CD4-positive, CD25-positive, alpha-beta regulatory T cell (primary cell): ENCODE data around the gene FAM117A. TPM values are rescaled to one million over a fixed set of nuclear protein-coding genes. Genes with fewer than 3 reads are reported as not detected.

Experiments used
- ATAC-seq, 2 donors: fragments of 150-1000 bp; cut with Tn5 transposase; one replicate each; pipeline ENCODE4 v1.10.0; 2021; ENCODE audit warnings: low read depth in 2 of 2, moderate number of reproducible peaks in 2 of 2, moderate library complexity in 1 of 2
- DNase-seq, 3 donors: peaks; one replicate each; pipeline versions ENCODE4 v3.0.0 to v3.0.0-alpha.2; 2012 to 2022; ENCODE audit warnings: mixed read lengths in 1 of 3
- H3K27ac ChIP-seq: one replicate; pipeline ENCODE4 v1.7.0; 2013; ENCODE audit warnings: mild to moderate bottlenecking, low read length; ENCODE audit not compliant: insufficient read depth, poor library complexity, severe bottlenecking
- H3K27me3 ChIP-seq: one replicate; pipeline ENCODE4 v1.7.0; 2013; ENCODE audit warnings: low read length; ENCODE audit not compliant: control insufficient read depth, insufficient read depth
- H3K36me3 ChIP-seq: one replicate; pipeline ENCODE4 v1.7.0; 2013; ENCODE audit warnings: mild to moderate bottlenecking, low read length, moderate library complexity; ENCODE audit not compliant: control insufficient read depth, insufficient read depth
- H3K4me1 ChIP-seq: 2 replicates; pipeline ENCODE4 v1.7.0; 2013; ENCODE audit warnings: mild to moderate bottlenecking, low read length; ENCODE audit not compliant: insufficient read depth, control insufficient read depth, poor library complexity, severe bottlenecking
- H3K4me3 ChIP-seq: one replicate; pipeline ENCODE4 v1.7.0; 2013; ENCODE audit warnings: low read depth, mild to moderate bottlenecking, low read length, moderate library complexity
- H3K9me3 ChIP-seq, 2 experiments: 1 replicate in 1 of 2; 2 replicates in 1 of 2; pipeline ENCODE4 v1.7.0; 2013; ENCODE audit warnings: low read length in 2 of 2, mild to moderate bottlenecking in 1 of 2, moderate library complexity in 1 of 2; ENCODE audit not compliant: control insufficient read depth in 2 of 2
- H3K27ac Mint-ChIP-seq, 3 donors: one replicate each; pipeline ENCODE4 v1.8.0; 2020 to 2022; ENCODE audit warnings: mild to moderate bottlenecking in 3 of 3, mixed read lengths in 3 of 3, moderate library complexity in 2 of 3
- H3K27me3 Mint-ChIP-seq: one replicate; pipeline ENCODE4 v1.8.0; 2022; ENCODE audit warnings: mild to moderate bottlenecking, mixed read lengths
- H3K36me3 Mint-ChIP-seq: one replicate; pipeline ENCODE4 v1.8.0; 2020; ENCODE audit warnings: mixed read lengths
- H3K4me1 Mint-ChIP-seq, 4 donors: one replicate each; pipeline ENCODE4 v1.8.0; 2020 to 2022; ENCODE audit warnings: mixed read lengths in 4 of 4, mild to moderate bottlenecking in 1 of 4
- H3K4me3 Mint-ChIP-seq, 4 donors: one replicate each; pipeline ENCODE4 v1.8.0; 2020 to 2022; ENCODE audit warnings: mild to moderate bottlenecking in 4 of 4, mixed read lengths in 4 of 4, moderate library complexity in 3 of 4
- H3K9me3 Mint-ChIP-seq, 7 donors: one replicate each; pipeline ENCODE4 v1.8.0; 2020 to 2022; ENCODE audit warnings: mixed read lengths in 7 of 7, mild to moderate bottlenecking in 3 of 7, moderate library complexity in 2 of 7
- polyA plus RNA-seq, 4 donors: library from polyadenylated mRNA; unstranded; fragments of 300-500 nt; fragmentation: Illumina TruSeq; gene quantifications; one replicate each; pipeline ENCODE4 v1.2.3, GENCODE V29; 2021
- total RNA-seq: library from RNA; stranded (reverse); gene quantifications from one replicate; pipeline ENCODE4 v1.2.3, GENCODE V29; 2022

The FAM117A gene
- total and polyA plus RNA-seq, 5 donors from 2014 or later: 49.0 to 83.3 (median 67.0) TPM

GRCh38 chr17:49699966-49700575 lies 63.9 kb downstream of the FAM117A start:
- H3K36me3 ChIP-seq: peaks cover 55% of the 10 kb centered on the region
- no peaks in the 10 kb centered on the region for H3K27me3 ChIP-seq
- H3K4me1 Mint-ChIP-seq: peaks cover 0 to 21% (median 17%) of the 10 kb centered on the region in 4 donors
- H3K36me3 Mint-ChIP-seq: peaks cover 20% of the 10 kb centered on the region
- H3K27ac Mint-ChIP-seq: peak overlapping the region; percentile 2 to 23 (median 6)
- H3K9me3 ChIP-seq: no peaks in the 10 kb centered on the region
- H3K27me3 Mint-ChIP-seq: no peaks in the 10 kb centered on the region
- peaks cover 6% of the 10 kb centered on the region for H3K4me1 ChIP-seq
- H3K9me3 Mint-ChIP-seq: no peaks in the 10 kb centered on the region
- no peak overlapping the region for H3K27ac ChIP-seq
- no peak for ATAC-seq
- H3K4me3 Mint-ChIP-seq: no peak overlapping the region
- no peak for DNase-seq
- H3K4me3 ChIP-seq: no peak overlapping the region

- peaks cover 35% of the 10 kb centered on the region for H3K36me3 ChIP-seq
- H3K36me3 Mint-ChIP-seq: peaks cover 23% of the 10 kb centered on the region
- no peaks in the 10 kb centered on the region for H3K9me3 Mint-ChIP-seq
- ATAC-seq: no peak
- H3K27ac ChIP-seq: no peak overlapping the region
- H3K9me3 ChIP-seq: no peaks in the 10 kb centered on the region
- H3K4me1 ChIP-seq: peaks cover 6% of the 10 kb centered on the region
- H3K27me3 Mint-ChIP-seq: peaks cover 3% of the 10 kb centered on the region
- H3K4me1 Mint-ChIP-seq: peaks cover 0 to 25% (median 16%) of the 10 kb centered on the region in 4 donors
- DNase-seq: no peak
- no peaks in the 10 kb centered on the region for H3K27me3 ChIP-seq
- H3K4me3 ChIP-seq: no peak overlapping the region
- no peak overlapping the region for H3K27ac Mint-ChIP-seq
- no peak overlapping the region for H3K4me3 Mint-ChIP-seq
Measured at GRCh38 chr17:49698005-49698404, 65.9 kb downstream of the FAM117A start.

- H3K9me3 Mint-ChIP-seq: no peaks in the 10 kb centered on the region
- Histone ChIP-seq H3K4me1 (peaks cover 6% of the 10 kb centered on the region), H3K27me3 (no peaks in the 10 kb centered on the region), H3K36me3 (peaks cover 18% of the 10 kb centered on the region), H3K4me3 (no peak overlapping the region), H3K27ac (no peak overlapping the region), H3K9me3 (no peaks in the 10 kb centered on the region)
- H3K36me3 Mint-ChIP-seq: peaks cover 21% of the 10 kb centered on the region
- DNase-seq (peak in 1 of 3 donors; percentile 69), ATAC-seq (peak; percentile 43 to 56)
- H3K4me1 Mint-ChIP-seq: peaks cover 0 to 29% (median 16%) of the 10 kb centered on the region in 4 donors
- peaks cover 4% of the 10 kb centered on the region for H3K27me3 Mint-ChIP-seq
- peak overlapping the region in 2 of 3 donors; percentile 49 to 71 for H3K27ac Mint-ChIP-seq
- H3K4me3 Mint-ChIP-seq: peak overlapping the region in 1 of 4 donors; percentile 58
Measured at GRCh38 chr17:49696233-49696761, 67.6 kb downstream of the FAM117A start.

GRCh38 chr17:49695698-49696232 lies 68.2 kb downstream of the FAM117A start:
- Mint-ChIP-seq H3K4me3 (peak overlapping the region in 2 of 4 donors; percentile 24 to 58), H3K9me3 (no peaks in the 10 kb centered on the region), H3K36me3 (peaks cover 15% of the 10 kb centered on the region), H3K4me1 (peaks cover 0 to 34% (median 16%) of the 10 kb centered on the region in 4 donors), H3K27me3 (peaks cover 4% of the 10 kb centered on the region), H3K27ac (peak overlapping the region in 1 of 3 donors; percentile 49)
- Histone ChIP-seq H3K9me3 (no peaks in the 10 kb centered on the region), H3K4me3 (no peak overlapping the region), H3K36me3 (peaks cover 13% of the 10 kb centered on the region), H3K27me3 (no peaks in the 10 kb centered on the region), H3K27ac (no peak overlapping the region), H3K4me1 (peaks cover 6% of the 10 kb centered on the region)
- DNase-seq (no peak), ATAC-seq (no peak)

GRCh38 chr17:49694847-49695697 lies 68.9 kb downstream of the FAM117A start:
- Histone ChIP-seq H3K9me3 (no peaks in the 10 kb centered on the region), H3K36me3 (peaks cover 6% of the 10 kb centered on the region), H3K27ac (no peak overlapping the region), H3K4me3 (no peak overlapping the region), H3K4me1 (peaks cover 6% of the 10 kb centered on the region), H3K27me3 (no peaks in the 10 kb centered on the region)
- DNase-seq (peak; percentile 50 to 65 (median 65)), ATAC-seq (peak; percentile 45 to 65)
- Mint-ChIP-seq H3K9me3 (no peaks in the 10 kb centered on the region), H3K4me3 (peak overlapping the region in 2 of 4 donors; percentile 24 to 31), H3K4me1 (peaks cover 0 to 39% (median 18%) of the 10 kb centered on the region in 4 donors), H3K27ac (no peak overlapping the region), H3K27me3 (peaks cover 4% of the 10 kb centered on the region), H3K36me3 (peaks cover 11% of the 10 kb centered on the region)

- H3K4me1 ChIP-seq: peaks cover 20% of the 10 kb centered on the region
- peaks cover 10% of the 10 kb centered on the region for H3K27me3 Mint-ChIP-seq
- no peak overlapping the region for H3K4me3 Mint-ChIP-seq
- no peak overlapping the region for H3K4me3 ChIP-seq
- no peak overlapping the region for H3K27ac Mint-ChIP-seq
- no peaks in the 10 kb centered on the region for H3K27me3 ChIP-seq
- H3K9me3 ChIP-seq: no peaks in the 10 kb centered on the region
- peaks cover 7% of the 10 kb centered on the region for H3K36me3 Mint-ChIP-seq
- ATAC-seq (no peak), DNase-seq (no peak)
- H3K4me1 Mint-ChIP-seq: peaks cover 5 to 56% (median 25%) of the 10 kb centered on the region in 4 donors
- H3K9me3 Mint-ChIP-seq: no peaks in the 10 kb centered on the region
- no peaks in the 10 kb centered on the region for H3K36me3 ChIP-seq
- no peak overlapping the region for H3K27ac ChIP-seq
Measured at GRCh38 chr17:49692751-49693150, 71.2 kb downstream of the FAM117A start.

GRCh38 chr17:49691677-49692191 lies 72.2 kb downstream of the FAM117A start:
- Histone ChIP-seq H3K4me1 (peaks cover 30% of the 10 kb centered on the region), H3K4me3 (no peak overlapping the region), H3K9me3 (no peaks in the 10 kb centered on the region), H3K27ac (no peak overlapping the region), H3K27me3 (no peaks in the 10 kb centered on the region), H3K36me3 (no peaks in the 10 kb centered on the region)
- Mint-ChIP-seq H3K27me3 (peaks cover 10% of the 10 kb centered on the region), H3K9me3 (peaks cover 0 to under 1% (median 0%) of the 10 kb centered on the region in 7 donors), H3K36me3 (peaks cover 13% of the 10 kb centered on the region), H3K27ac (no peak overlapping the region), H3K4me3 (no peak overlapping the region), H3K4me1 (peaks cover 11 to 64% (median 32%) of the 10 kb centered on the region in 4 donors)
- DNase-seq (no peak), ATAC-seq (no peak)
